Prostate gland (tissue), 2 donors: ENCODE results near the gene FAM53A. TPM values are rescaled to one million over a fixed set of nuclear protein-coding genes. Genes with fewer than 3 reads are reported as not detected.

Experiments used
- DNase-seq: peaks from one replicate; pipeline ENCODE4 v3.0.0-alpha.2; 2019; ENCODE audit warnings: low spot score
- H3K27ac ChIP-seq, 2 donors: fragments of 200-600 bp; sonication (generic); 2 replicates each; pipeline ENCODE4 v1.5.1; 2017 to 2019
- H3K27me3 ChIP-seq: fragments of 200-600 bp; sonication (generic); replicated peaks from 2 replicates; pipeline ENCODE4 v1.5.1; 2019; ENCODE audit not compliant: insufficient read depth
- H3K36me3 ChIP-seq, 2 donors: fragments of 200-600 bp; sonication (generic); 1 replicate in 1 of 2; 2 replicates in 1 of 2; pipeline versions ENCODE4 v1.5.1 to v1.8.1; 2017 to 2019
- H3K4me1 ChIP-seq: fragments of 200-600 bp; sonication (generic); replicated peaks from 2 replicates; pipeline ENCODE4 v1.5.1; 2019
- H3K4me3 ChIP-seq, 2 donors: fragments of 200-600 bp; sonication (generic); 2 replicates each; pipeline ENCODE4 v1.5.1; 2017 to 2019
- H3K9me3 ChIP-seq: fragments of 200-600 bp; sonication (generic); 2 replicates; pipeline ENCODE4 v1.5.1; 2017
- POLR2A ChIP-seq: fragments of 450-650 bp; IDR thresholded peaks from one replicate; pipeline ENCODE4 v1.6.1; 2016; ENCODE audit warnings: antibody characterized with exemption, mild to moderate bottlenecking
- POLR2AphosphoS5 ChIP-seq: sonication (generic); formaldehyde crosslinking; IDR thresholded peaks from one replicate; pipeline ENCODE4 v1.6.1; 2017; ENCODE audit warnings: antibody characterized with exemption
- WGBS: methylation state at CpG from one replicate; pipeline ENCODE4 v1.1.5; 2018; 5-methylcytosine and 5-hydroxymethylcytosine counted together
- intact Hi-C: fragments of 100-400 bp; cut with DNase I; formaldehyde crosslinking; loops from one replicate; pipeline ENCODE4 v1.14.2; 2022
- total RNA-seq, 2 donors: library from RNA; depleted of rRNA; stranded (reverse); fragments of >200 nt; gene quantifications; one replicate each; pipeline ENCODE4 v1.1.0, GENCODE V29; 2016
- TF ChIP-seq, protein P1 (sequence below), 4 experiments: fragments of 200-600 bp in 2 of 4; fragments of 450-650 bp in 2 of 4; sonication (generic) in 2 of 4; IDR thresholded peaks; 1 replicate in 3 of 4; 2 replicates in 1 of 4; pipeline ENCODE4 v1.5.1; 2016 to 2019; ENCODE audit warnings: antibody characterized with exemption in 4 of 4, mild to moderate bottlenecking in 2 of 4, moderate library complexity in 2 of 4

Gene FAM53A
- total RNA-seq, 2 donors from 2014 or later = 2.3 to 16.8 TPM

- Histone ChIP-seq H3K27me3 (no peaks in the 10 kb centered on the region), H3K36me3 (no peaks in the 10 kb centered on the region), H3K9me3 (no peaks in the 10 kb centered on the region), H3K4me3 (no peak overlapping the region), H3K27ac (no peak overlapping the region), H3K4me1 (no peaks in the 10 kb centered on the region)
- 70% methylated on average over 21 of the region's 21 CpGs for WGBS
- intact Hi-C loops = no loop called here
- DNase-seq = no peak
- TF ChIP-seq, protein P1, sequence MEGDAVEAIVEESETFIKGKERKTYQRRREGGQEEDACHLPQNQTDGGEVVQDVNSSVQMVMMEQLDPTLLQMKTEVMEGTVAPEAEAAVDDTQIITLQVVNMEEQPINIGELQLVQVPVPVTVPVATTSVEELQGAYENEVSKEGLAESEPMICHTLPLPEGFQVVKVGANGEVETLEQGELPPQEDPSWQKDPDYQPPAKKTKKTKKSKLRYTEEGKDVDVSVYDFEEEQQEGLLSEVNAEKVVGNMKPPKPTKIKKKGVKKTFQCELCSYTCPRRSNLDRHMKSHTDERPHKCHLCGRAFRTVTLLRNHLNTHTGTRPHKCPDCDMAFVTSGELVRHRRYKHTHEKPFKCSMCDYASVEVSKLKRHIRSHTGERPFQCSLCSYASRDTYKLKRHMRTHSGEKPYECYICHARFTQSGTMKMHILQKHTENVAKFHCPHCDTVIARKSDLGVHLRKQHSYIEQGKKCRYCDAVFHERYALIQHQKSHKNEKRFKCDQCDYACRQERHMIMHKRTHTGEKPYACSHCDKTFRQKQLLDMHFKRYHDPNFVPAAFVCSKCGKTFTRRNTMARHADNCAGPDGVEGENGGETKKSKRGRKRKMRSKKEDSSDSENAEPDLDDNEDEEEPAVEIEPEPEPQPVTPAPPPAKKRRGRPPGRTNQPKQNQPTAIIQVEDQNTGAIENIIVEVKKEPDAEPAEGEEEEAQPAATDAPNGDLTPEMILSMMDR (IDR thresholded peaks at IDR 0.05) = no peak
- TF ChIP-seq POLR2AphosphoS5 (no peak), POLR2A (no peak)
Measured at GRCh38 chr4:1599491-1600210, 84.5 kb downstream of the FAM53A start.

DNA sequence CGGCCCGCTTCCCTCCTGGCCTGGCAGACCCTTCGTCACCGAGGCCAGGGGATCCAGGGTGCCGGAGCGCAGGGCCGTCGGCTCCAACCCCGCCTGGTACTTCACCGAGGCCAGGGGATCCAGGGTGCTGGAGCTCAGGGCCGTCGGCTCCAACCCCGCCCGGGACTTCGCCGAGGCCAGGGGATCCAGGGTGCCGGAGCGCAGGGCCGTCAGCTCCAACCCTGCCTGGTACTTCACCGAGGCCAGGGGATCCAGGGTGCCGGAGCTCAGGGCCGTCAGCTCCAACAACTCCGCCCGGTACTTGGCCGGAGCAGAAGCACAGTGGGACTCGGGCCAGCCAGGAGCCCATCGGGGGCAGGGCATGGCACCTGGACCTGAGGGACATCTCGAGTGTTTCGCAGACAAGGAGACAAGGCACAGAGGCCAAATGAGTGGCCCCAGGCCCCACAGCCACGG lies 85.1 kb downstream of the FAM53A start:
- no peak overlapping the region for H3K4me3 ChIP-seq
- no peaks in the 10 kb centered on the region for H3K4me1 ChIP-seq
- intact Hi-C loops = no loop called here
- H3K27ac ChIP-seq = no peak overlapping the region
- no peaks in the 10 kb centered on the region for H3K27me3 ChIP-seq
- no peaks in the 10 kb centered on the region for H3K36me3 ChIP-seq
- H3K9me3 ChIP-seq = no peaks in the 10 kb centered on the region
- no peak for TF ChIP-seq POLR2AphosphoS5
- TF ChIP-seq, protein P1 (IDR thresholded peaks at IDR 0.05) = no peak
- TF ChIP-seq POLR2A = no peak
- DNase-seq = no peak
- WGBS = 87% methylated on average over 29 of the region's 30 CpGs

- DNase-seq = no peak
- no peak overlapping the region for H3K4me3 ChIP-seq
- 92% methylated on average over 42 of the region's 42 CpGs for WGBS
- H3K4me1 ChIP-seq = no peaks in the 10 kb centered on the region
- H3K36me3 ChIP-seq = no peaks in the 10 kb centered on the region
- H3K9me3 ChIP-seq = no peaks in the 10 kb centered on the region
- intact Hi-C loops = no loop called here
- no peak overlapping the region for H3K27ac ChIP-seq
- TF ChIP-seq POLR2AphosphoS5 (no peak), POLR2A (no peak)
- TF ChIP-seq, protein P1 (IDR thresholded peaks at IDR 0.05) = no peak
- H3K27me3 ChIP-seq = no peaks in the 10 kb centered on the region
Measured at GRCh38 chr4:1598206-1599025, 85.7 kb downstream of the FAM53A start.

- Histone ChIP-seq H3K4me1 (no peaks in the 10 kb centered on the region), H3K36me3 (no peaks in the 10 kb centered on the region), H3K27me3 (no peaks in the 10 kb centered on the region), H3K9me3 (no peaks in the 10 kb centered on the region), H3K4me3 (no peak overlapping the region), H3K27ac (no peak overlapping the region)
- intact Hi-C loops = no loop called here
- DNase-seq = no peak
- TF ChIP-seq, protein P1 (IDR thresholded peaks at IDR 0.05) = no peak
- TF ChIP-seq POLR2AphosphoS5 (no peak), POLR2A (no peak)
- WGBS = 95% methylated on average over 26 of the region's 26 CpGs
Measured at GRCh38 chr4:1597021-1597931, 86.8 kb downstream of the FAM53A start.
